ENCODE data around the gene KERA.

DNA sequence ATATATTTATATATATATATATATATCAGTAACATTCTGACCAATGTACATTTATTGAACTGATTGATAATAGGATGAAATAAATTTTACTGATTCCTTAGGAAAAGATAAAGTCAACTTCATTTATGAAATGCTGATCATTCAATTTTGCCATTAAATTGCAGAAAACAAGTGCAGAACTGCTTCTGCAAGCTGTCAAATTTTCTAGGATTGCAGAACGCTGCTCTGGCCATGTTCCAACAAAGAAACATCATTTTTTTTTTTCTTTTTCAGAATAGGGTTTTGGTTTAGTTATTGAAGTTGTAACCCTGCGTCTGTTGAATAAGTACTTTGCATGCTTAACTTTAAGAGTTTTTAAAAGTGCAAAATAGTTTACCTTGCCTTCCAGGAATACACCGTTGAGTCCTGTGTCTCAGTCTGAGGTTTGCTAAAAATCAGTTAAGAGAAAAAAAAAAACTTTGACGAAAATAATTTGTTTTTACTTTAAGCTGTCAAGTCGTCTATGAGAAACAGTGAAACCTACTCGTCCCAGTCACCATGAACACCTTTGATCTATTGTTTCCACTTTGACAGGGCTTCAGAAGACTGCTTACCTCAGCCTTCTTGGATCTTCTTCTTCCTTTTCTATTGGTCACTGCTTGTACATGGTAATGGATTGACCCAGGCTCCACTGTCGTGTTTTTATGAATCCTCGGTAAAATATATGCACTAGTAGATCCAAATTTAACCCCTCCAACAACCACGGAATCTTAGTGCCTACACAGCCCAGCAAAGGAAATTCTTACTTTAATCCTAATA lies at the start of gene KERA:
- TF ChIP-seq, protein P1, sequence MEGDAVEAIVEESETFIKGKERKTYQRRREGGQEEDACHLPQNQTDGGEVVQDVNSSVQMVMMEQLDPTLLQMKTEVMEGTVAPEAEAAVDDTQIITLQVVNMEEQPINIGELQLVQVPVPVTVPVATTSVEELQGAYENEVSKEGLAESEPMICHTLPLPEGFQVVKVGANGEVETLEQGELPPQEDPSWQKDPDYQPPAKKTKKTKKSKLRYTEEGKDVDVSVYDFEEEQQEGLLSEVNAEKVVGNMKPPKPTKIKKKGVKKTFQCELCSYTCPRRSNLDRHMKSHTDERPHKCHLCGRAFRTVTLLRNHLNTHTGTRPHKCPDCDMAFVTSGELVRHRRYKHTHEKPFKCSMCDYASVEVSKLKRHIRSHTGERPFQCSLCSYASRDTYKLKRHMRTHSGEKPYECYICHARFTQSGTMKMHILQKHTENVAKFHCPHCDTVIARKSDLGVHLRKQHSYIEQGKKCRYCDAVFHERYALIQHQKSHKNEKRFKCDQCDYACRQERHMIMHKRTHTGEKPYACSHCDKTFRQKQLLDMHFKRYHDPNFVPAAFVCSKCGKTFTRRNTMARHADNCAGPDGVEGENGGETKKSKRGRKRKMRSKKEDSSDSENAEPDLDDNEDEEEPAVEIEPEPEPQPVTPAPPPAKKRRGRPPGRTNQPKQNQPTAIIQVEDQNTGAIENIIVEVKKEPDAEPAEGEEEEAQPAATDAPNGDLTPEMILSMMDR (IDR thresholded peaks at IDR 0.05 in 8 of 11, conservative IDR thresholded peaks at IDR 0.05 in 3 of 11): no peak
- no peak for TF ChIP-seq POLR2A (IDR thresholded peaks at IDR 0.05)
- no peak for TF ChIP-seq POLR2AphosphoS5 (IDR thresholded peaks at IDR 0.05)
